Osteocyte (in vitro differentiated cells): ENCODE data around the gene TP53INP2. TPM values are rescaled to one million over a fixed set of nuclear protein-coding genes. Genes with fewer than 3 reads are reported as not detected.

Experiments used
- DNase-seq: peaks from one replicate; pipeline ENCODE4 v3.0.0; 2021; ENCODE audit warnings: mixed read lengths; ENCODE audit not compliant: unreplicated experiment; ENCODE audit errors: extremely low spot score
- H3K27ac Mint-ChIP-seq: one replicate; pipeline ENCODE4 v1.8.0; 2021; ENCODE audit warnings: mild to moderate bottlenecking, mixed read lengths; ENCODE audit not compliant: unreplicated experiment
- H3K27me3 Mint-ChIP-seq: one replicate; pipeline ENCODE4 v1.8.0; 2021; ENCODE audit warnings: mixed read lengths; ENCODE audit not compliant: unreplicated experiment
- H3K36me3 Mint-ChIP-seq: one replicate; pipeline ENCODE4 v1.8.0; 2021; ENCODE audit warnings: mixed read lengths; ENCODE audit not compliant: unreplicated experiment
- H3K4me1 Mint-ChIP-seq: one replicate; pipeline ENCODE4 v1.8.0; 2021; ENCODE audit warnings: mixed read lengths; ENCODE audit not compliant: unreplicated experiment
- H3K4me3 Mint-ChIP-seq: one replicate; pipeline ENCODE4 v1.8.0; 2021; ENCODE audit warnings: mild to moderate bottlenecking, moderate library complexity, mixed read lengths; ENCODE audit not compliant: unreplicated experiment
- H3K9me3 Mint-ChIP-seq: one replicate; pipeline ENCODE4 v1.8.0; 2021; ENCODE audit warnings: mixed read lengths; ENCODE audit not compliant: unreplicated experiment
- total RNA-seq: library from RNA; stranded (reverse); gene quantifications from 2 replicates; pipeline ENCODE4 v1.2.1, GENCODE V29; 2021
- TF ChIP-seq, protein P1 (sequence below): fragments of 200-600 bp; sonication (generic); IDR thresholded peaks from 2 replicates; pipeline ENCODE4 v1.5.0; 2021; ENCODE audit warnings: antibody characterized with exemption, mild to moderate bottlenecking, moderate library complexity

The TP53INP2 gene
- total RNA-seq, 1 donor from 2014 or later: 34.3 TPM

DNA sequence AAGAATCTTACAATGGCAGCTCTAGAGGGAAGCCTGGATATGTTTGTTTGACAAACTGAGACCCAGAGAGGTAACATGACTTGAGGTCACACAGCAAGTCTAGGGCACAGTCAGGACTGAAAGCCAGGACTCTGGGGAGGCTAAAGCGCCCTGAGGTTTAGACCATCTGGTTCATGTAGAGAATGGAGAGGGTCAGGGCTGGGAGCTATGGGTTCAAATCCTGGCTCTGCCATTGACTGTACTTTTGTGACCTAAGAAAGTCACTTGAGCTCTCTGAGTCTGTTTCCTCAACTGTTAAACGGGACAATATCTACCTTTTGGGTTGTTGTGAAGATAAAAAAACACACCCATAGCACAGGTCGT lies 1.1 kb upstream of the TP53INP2 start:
- no peak for DNase-seq
- Mint-ChIP-seq H3K27ac (peak overlapping the region; percentile 94), H3K36me3 (no peaks in the 10 kb centered on the region), H3K4me3 (peak overlapping the region; percentile 97), H3K4me1 (peaks cover 31% of the 10 kb centered on the region), H3K27me3 (no peaks in the 10 kb centered on the region), H3K9me3 (no peaks in the 10 kb centered on the region)
- TF ChIP-seq, protein P1, sequence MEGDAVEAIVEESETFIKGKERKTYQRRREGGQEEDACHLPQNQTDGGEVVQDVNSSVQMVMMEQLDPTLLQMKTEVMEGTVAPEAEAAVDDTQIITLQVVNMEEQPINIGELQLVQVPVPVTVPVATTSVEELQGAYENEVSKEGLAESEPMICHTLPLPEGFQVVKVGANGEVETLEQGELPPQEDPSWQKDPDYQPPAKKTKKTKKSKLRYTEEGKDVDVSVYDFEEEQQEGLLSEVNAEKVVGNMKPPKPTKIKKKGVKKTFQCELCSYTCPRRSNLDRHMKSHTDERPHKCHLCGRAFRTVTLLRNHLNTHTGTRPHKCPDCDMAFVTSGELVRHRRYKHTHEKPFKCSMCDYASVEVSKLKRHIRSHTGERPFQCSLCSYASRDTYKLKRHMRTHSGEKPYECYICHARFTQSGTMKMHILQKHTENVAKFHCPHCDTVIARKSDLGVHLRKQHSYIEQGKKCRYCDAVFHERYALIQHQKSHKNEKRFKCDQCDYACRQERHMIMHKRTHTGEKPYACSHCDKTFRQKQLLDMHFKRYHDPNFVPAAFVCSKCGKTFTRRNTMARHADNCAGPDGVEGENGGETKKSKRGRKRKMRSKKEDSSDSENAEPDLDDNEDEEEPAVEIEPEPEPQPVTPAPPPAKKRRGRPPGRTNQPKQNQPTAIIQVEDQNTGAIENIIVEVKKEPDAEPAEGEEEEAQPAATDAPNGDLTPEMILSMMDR: no peak

DNA sequence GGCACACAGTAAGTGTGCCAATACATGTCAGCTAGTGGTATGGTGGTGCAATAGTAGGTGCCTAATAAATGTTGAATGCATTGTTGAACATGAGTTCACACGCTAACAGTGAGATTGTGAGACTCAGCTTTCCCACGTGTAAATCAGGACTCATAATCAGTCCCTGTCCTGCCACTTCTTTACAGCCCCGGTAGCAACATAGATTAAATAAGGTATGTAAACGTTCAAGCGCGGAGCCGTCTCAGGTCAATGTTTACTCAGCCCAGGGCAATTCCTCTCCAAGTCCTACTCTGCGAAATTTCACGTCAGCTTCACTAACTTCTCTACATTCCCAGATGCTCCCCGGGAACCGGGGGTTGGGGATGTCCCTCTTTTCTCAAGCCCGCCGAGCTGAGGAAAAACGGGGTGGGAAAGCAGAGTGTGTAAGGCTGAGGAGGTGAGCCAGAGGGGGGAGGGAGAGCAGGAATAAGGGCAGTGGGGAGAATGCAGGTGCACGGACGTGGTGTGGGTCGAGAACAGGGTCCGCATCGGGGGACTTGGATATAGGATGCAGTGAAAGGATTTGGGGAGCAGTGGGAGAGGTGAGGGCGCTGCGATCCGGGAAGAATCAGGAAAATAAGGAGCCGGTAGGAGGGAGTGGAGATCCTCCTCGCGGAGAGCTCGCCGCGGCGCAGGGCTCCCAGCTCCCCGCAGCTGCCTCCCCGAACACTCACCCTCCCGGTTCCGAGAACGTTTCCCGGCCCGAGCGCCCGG lies 544 bp upstream of the TP53INP2 start:
- Mint-ChIP-seq H3K4me1 (peaks cover 36% of the 10 kb centered on the region), H3K36me3 (no peaks in the 10 kb centered on the region), H3K27ac (peak overlapping the region; percentile 94), H3K27me3 (no peaks in the 10 kb centered on the region), H3K4me3 (peak overlapping the region; percentile 97), H3K9me3 (no peaks in the 10 kb centered on the region)
- DNase-seq: no peak
- TF ChIP-seq, protein P1: peak; percentile 12

DNA sequence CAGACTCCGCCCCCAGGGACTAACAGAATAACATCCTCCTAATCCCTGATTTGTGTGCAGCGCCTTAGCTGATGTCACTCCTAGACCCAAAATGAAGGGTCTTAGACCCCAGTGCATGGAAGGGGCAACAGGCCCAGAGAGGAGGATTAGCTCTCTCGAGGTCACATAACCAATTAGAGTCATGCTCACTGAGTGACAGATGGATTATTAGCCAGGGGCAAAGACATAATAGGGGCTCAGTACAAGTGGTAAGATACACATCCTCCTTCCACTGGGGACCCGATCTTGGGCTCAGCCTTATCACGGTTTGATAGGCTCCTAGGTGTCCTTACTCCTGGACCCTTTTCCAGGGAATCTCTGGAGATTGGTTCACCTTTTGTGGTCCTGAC lies 858 bp downstream of the TP53INP2 start:
- peaks cover 38% of the 10 kb centered on the region for H3K4me1 Mint-ChIP-seq
- H3K36me3 Mint-ChIP-seq: no peaks in the 10 kb centered on the region
- TF ChIP-seq, protein P1: no peak
- H3K27ac Mint-ChIP-seq: peak overlapping the region; percentile 99
- no peaks in the 10 kb centered on the region for H3K9me3 Mint-ChIP-seq
- H3K4me3 Mint-ChIP-seq: peak overlapping the region; percentile 94
- H3K27me3 Mint-ChIP-seq: no peaks in the 10 kb centered on the region
- no peak for DNase-seq

DNA sequence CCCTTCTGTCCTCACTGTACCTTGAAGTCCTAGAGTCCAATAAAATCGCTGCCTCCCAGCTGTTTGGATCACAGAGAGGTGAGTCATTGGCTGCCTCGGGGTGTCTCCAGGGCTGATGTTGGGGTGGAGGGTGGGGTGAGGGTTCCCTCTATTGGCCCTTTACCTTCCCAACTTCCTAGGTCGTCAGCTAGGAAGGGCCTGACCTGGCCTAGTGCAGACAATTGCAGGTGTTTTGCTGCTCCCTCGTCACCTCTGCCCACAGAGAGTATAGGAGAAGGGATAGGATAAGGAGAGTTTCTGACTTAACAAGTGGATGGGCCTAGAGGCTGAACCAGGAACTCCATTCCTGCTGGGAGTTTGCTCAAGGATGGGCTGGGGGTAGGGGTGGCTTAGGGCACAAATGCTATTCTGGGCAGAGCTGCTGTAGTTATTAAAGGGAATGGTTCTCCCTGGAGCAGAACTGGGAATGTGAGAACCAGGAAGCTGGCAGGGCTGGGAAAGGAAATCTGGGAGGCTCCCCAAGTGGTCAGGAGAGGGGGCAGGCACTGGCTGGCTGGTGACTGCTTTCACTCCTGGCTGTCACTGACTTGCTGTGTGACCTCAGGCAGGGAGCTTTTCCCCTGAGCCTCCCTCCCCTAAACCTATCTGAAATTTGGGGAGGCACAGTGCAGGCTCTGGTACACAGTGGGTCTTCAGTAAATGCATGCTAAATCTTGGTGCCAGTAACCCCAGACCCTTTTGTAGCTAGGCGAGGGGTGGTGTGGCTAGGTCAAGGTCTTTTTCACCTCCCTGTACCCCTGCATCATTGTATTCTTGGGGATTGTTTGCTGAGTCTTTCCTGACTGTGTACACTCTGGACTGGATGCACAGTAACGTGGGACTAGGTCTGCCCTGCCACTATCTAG lies 1.5 kb downstream of the TP53INP2 start:
- no peaks in the 10 kb centered on the region for H3K27me3 Mint-ChIP-seq
- TF ChIP-seq, protein P1: no peak
- H3K27ac Mint-ChIP-seq: peak overlapping the region; percentile 99
- H3K36me3 Mint-ChIP-seq: no peaks in the 10 kb centered on the region
- peak overlapping the region; percentile 94 for H3K4me3 Mint-ChIP-seq
- DNase-seq: no peak
- no peaks in the 10 kb centered on the region for H3K9me3 Mint-ChIP-seq
- H3K4me1 Mint-ChIP-seq: peaks cover 44% of the 10 kb centered on the region

DNA sequence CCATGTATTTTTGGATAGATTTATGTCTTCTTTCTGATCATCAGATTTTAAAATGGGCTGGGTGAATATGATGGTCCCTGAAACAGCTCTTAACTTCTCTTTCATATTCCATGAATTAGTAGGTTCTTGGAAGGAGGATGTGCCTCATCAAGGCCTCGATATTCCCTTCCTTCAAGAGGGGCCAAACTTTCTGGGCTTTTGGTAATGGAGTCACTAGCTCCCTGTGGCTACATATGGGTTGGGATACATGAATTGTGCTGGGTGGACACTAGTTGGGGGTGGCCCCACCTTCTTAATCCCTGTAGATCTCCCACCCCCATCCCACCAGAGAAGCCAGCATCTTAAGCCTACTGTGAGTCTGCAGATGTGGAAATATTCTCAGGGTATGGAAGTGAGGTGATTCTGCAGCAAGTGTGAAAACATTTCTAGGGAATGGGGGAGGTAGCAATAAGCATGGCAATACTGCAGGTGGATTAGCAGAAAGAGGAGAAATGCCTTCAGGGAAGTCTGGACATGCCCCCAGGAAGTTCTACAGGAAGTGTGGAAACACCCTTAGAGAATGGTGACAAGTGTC lies 2.2 kb downstream of the TP53INP2 start:
- peak overlapping the region; percentile 39 for H3K27ac Mint-ChIP-seq
- no peaks in the 10 kb centered on the region for H3K36me3 Mint-ChIP-seq
- no peaks in the 10 kb centered on the region for H3K9me3 Mint-ChIP-seq
- H3K4me3 Mint-ChIP-seq: peak overlapping the region; percentile 94
- H3K27me3 Mint-ChIP-seq: no peaks in the 10 kb centered on the region
- TF ChIP-seq, protein P1: no peak
- H3K4me1 Mint-ChIP-seq: peaks cover 47% of the 10 kb centered on the region
- DNase-seq: no peak
